Activated CD8-positive, alpha-beta memory T cell treated with anti-CD3 and anti-CD28 coated beads for 4 hours (primary cell): ENCODE results near the gene LRRC25.

Experiments used
- DNase-seq, 2 donors: peaks; one replicate each; pipeline ENCODE4 v3.0.0-alpha.2; 2020; ENCODE audit warnings: low read depth in 2 of 2

The LRRC25 gene

DNA sequence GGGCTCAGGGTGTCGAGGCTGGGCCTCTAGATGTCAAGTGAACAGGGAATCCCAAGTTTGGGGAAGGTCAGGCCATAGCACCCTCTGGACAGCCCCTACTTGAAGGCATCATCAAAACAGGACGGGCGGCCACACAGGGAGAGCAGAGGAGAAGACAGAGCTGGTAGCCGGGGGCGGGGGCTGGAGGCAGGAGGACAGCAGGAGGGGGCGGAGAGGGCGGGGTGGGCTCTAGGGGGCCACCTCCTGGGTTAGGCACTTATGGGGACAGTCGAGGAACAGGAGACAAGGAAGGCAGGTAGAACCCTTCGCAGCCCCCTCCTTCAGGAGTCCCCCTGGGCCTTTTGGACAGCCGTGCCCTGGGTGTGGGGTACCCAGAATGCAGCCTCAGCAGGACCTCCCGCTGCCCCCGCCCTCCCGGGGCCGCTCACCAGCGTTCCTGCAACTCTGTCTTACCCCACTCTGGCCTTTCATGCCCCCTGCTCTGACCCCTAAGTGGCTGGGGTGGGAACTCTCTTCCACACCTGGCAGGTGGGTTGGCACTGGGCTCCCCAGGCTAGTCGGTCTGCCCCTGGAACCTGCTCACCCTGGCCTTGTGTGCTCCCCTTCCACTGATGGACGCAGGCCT is 27.6 kb upstream of the LRRC25 start:
- no peak for DNase-seq

- DNase-seq, result no peak
Observed at GRCh38 chr19:18424122-18424889, 26.9 kb upstream of the LRRC25 start.

GRCh38 chr19:18423258-18424020 is 26.0 kb upstream of the LRRC25 start:
- DNase-seq, result no peak

GRCh38 chr19:18422530-18423191 is 25.2 kb upstream of the LRRC25 start:
- DNase-seq, result no peak

GRCh38 chr19:18421371-18421959 is 24.0 kb upstream of the LRRC25 start:
- no peak for DNase-seq

DNA sequence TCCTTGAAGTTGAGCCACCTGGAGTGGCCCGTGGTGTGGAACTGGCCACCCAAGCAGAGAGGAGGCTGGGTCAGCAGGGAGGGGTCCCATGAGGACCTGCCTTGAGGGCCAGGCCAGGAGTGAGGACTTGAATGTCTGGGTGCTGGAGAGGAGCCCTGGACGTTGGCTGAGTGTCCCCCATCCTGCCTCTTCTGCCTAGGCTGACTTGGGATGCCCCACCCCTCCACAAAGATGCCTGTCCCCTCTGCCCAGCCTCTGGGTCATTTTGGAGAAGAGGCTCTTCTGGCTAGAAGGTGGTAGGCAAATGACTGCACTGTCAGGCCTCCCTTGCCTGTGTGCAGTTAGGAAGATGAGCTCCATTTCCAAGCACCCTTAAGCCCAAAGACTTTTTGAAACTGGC is 23.5 kb upstream of the LRRC25 start:
- DNase-seq, result no peak

DNA sequence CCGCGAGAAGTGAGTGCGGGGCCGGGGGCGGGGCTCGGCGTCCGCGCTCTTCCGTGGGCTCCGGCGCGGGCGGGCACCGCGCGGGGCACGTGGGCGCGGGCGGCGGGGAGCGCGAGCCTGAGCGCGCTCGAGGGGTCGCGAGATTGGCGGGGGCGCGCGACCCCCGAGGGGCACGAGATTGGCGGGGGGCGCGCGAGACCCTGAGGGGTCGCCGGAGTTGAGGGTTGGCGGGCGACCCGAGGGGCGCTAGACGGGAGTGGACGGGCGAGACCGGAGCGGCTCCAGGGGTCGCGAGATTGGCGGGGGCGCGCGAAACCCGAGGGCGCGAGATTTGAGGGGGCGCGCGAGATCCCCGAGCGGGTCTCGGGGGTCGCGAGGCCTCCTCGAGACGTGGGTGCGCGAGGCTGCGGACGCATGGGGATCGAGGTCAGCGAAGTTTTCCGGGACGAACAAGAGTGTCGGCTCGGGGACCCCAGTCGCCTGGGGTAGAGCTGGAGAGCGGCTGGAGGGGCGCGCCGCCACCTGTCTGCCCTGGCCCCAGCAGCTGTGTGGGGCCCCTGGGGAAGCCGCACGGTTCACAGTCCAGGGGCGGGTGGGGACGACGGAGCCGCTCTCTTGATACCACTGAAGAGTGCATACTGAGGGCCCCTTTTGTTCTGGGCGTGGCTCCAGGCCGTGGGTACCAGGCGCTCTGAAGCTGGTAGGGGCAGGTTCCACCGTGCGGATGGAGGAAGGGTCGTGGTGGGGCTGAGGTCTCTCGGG is 22.5 kb upstream of the LRRC25 start:
- no peak for DNase-seq

DNA sequence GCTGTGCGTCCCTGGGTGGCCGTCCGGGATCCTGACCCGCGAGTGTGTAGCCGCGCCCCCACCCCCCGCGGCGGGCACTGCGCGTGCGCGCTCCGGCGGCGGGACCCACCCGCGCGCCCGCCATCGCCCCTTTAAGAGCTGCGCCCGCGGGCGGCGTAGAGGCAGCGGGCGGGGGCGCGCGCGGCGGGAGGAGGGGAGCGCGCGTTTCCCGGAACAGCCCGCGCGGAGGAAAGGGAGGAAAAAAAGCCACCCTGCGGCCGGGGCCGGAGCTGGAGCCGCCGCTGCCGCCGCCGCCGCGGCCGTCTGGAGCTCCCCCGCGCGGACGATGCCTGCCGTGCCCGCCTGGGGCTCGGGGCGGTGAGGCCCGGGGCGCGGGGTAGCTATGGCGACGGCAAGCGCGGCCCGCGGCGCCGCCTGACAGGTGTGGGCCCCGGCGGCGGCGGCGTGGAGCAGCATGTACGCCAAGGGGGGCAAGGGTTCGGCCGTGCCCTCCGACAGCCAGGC is 21.8 kb upstream of the LRRC25 start, which contains the start of gene SSBP4:
Gene SSBP4, plus strand, starts transcription at position 204 of the 504 bp plus-strand sequence. Its CDS starts 251 bp downstream, at position 455.
- no peak for DNase-seq

DNA sequence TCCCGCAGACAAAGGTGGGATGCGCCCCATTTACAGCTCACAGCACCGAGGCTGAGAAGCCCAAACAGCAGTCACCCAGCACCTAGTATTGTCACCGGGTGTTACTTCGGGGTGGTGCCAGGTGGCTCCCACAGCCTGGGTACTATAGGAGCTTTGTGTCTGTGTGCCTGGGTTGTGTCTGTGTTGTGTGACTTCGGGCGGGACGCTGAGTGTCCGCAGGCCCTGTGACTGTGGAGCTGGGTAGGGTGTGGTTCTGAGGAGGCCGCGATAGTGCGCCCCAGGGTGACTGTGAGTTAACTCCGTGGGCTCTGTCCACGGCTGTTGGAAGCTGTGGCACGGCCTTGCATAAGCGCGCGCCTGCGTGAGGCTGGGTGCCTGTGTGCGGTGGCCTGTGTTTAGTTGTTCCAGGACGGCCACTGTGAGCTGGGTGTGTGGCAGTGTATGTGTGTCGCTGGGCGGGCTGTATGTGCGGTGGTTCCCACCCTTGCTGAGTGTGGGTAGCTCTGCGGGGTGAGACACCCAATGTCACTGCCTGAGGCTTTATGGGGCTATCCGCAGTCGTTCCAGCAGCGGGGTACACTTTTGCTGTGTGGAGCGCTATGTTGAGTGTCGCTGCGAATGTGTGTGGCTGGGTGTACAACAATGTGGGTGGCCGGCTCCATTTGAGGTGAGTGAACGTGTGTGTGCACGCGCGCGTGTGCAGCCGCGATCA is 21.2 kb upstream of the LRRC25 start:
- DNase-seq, result no peak

- no peak for DNase-seq
Observed at GRCh38 chr19:18418029-18418482, 20.6 kb upstream of the LRRC25 start.

- DNase-seq, result no peak
Observed at GRCh38 chr19:18417250-18418028, 20.0 kb upstream of the LRRC25 start.

DNA sequence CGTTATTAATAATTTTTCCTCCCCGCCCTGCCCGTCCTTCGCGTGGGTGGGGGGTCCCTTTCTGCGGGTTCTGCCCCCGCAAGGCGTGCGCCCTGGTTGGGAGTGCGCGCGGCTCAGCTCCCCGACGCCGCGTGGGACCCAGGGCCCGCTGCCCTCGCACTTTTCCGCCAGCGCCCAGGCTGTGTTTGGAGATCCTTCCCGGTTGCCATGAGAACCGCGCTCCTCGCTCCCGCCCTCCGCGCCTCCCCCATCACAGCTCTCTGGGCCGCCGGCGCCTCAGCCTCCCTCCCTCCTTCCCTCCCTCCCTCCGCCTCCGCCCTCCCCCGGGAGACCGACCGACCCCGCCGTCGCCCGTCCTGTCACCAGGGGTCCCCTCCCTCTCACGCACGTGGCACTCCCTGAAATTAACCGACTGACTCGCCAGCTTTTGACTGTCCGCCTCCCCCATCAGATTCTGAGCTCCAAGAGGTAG is 19.4 kb upstream of the LRRC25 start:
- DNase-seq, result peak; percentile 50 to 52

GRCh38 chr19:18415178-18415867 is 17.9 kb upstream of the LRRC25 start:
- DNase-seq, result no peak

DNA sequence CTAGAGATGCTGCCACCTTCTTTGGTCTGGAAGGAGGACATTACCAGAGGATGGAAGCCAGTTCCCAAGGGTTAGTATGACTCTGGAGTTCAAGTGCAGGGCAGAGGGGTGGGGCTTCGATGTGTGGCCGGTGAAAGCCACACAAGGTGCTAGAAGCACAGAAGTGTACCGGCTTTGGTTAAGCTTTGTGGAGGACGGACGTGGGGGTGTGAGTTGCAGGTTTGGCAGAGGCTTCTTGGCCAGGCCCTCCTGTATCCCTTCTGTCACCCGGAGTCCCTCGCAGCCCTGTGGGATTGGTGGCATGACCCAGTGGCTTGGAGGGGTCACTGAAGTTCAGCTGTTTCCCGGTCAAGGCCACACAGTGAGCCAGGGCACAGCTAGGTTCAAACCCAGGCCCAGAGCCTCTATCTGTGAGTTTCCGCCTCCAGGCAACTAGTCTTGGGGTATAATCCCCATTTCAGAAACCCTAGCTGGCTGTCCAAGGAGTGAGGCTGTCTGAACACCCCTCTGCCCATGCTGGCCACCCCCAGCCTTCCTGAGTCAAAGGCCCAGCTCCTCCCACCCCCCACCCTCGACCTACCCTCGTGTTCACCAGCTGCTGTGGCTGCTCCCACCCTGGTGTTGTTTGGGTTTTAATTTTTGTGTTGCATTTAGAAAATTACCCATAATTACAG is 17.2 kb upstream of the LRRC25 start:
- no peak for DNase-seq

GRCh38 chr19:18412610-18413239 is 15.3 kb upstream of the LRRC25 start:
- no peak for DNase-seq

- DNase-seq, result no peak
Observed at GRCh38 chr19:18408053-18408476, 10.6 kb upstream of the LRRC25 start.

GRCh38 chr19:18406749-18407148 is 9.3 kb upstream of the LRRC25 start:
- DNase-seq, result no peak
